Stimulated activated naive CD8-positive, alpha-beta T cell treated with anti-CD3 and anti-CD28 coated beads, Interleukin-15, Interleukin-2, amounts not matched to agents 100 ng/mL and 50 ng/mL, for 24 hours (primary cell): Measurements from ENCODE around the gene IPMK.
"Not testable (repeated sequence)": the region's sequence is repeated elsewhere in the genome, so short reads cannot be mapped to it uniquely, and the experiment has no call there.

Experiments used
- H3K27ac Mint-ChIP-seq: one replicate; pipeline ENCODE4 v1.8.0; 2021; ENCODE audit warnings: mild to moderate bottlenecking, mixed read lengths
- H3K27me3 Mint-ChIP-seq: one replicate; pipeline ENCODE4 v1.8.0; 2021; ENCODE audit warnings: mixed read lengths
- H3K36me3 Mint-ChIP-seq: one replicate; pipeline ENCODE4 v1.8.0; 2021; ENCODE audit warnings: low read depth, mixed read lengths
- H3K4me1 Mint-ChIP-seq: one replicate; pipeline ENCODE4 v1.8.0; 2021; ENCODE audit warnings: low read depth, mixed read lengths
- H3K4me3 Mint-ChIP-seq: one replicate; pipeline ENCODE4 v1.8.0; 2021; ENCODE audit warnings: mild to moderate bottlenecking, mixed read lengths
- H3K9me3 Mint-ChIP-seq: one replicate; pipeline ENCODE4 v1.8.0; 2021; ENCODE audit warnings: mixed read lengths

IPMK gene

GRCh38 chr10:58171146-58171545 is 96.5 kb downstream of the IPMK start:
- Mint-ChIP-seq H3K4me3 (no peak overlapping the region), H3K9me3 (no peaks in the 10 kb centered on the region), H3K27me3 (peaks cover 20% of the 10 kb centered on the region), H3K4me1 (no peaks in the 10 kb centered on the region), H3K27ac (no peak overlapping the region), H3K36me3 (no peaks in the 10 kb centered on the region)

GRCh38 chr10:58164517-58164916 is 103.2 kb downstream of the IPMK start:
- Mint-ChIP-seq H3K27ac (no peak overlapping the region), H3K36me3 (no peaks in the 10 kb centered on the region)

GRCh38 chr10:58158806-58159205 is 108.9 kb downstream of the IPMK start:
- Mint-ChIP-seq H3K4me3 (no peak overlapping the region), H3K36me3 (no peaks in the 10 kb centered on the region), H3K4me1 (no peaks in the 10 kb centered on the region), H3K27ac (no peak overlapping the region), H3K27me3 (peaks cover 11% of the 10 kb centered on the region), H3K9me3 (no peaks in the 10 kb centered on the region)

More at GRCh38 chr10:58164517-58164916, 103.2 kb downstream of the IPMK start:
- Mint-ChIP-seq H3K4me3 (no peak overlapping the region), H3K9me3 (no peaks in the 10 kb centered on the region), H3K4me1 (no peaks in the 10 kb centered on the region), H3K27me3 (peaks cover 19% of the 10 kb centered on the region)

GRCh38 chr10:58157076-58157766 is 110.5 kb downstream of the IPMK start:
- H3K36me3 Mint-ChIP-seq: no peaks in the 10 kb centered on the region
- no peaks in the 10 kb centered on the region for H3K9me3 Mint-ChIP-seq
- no peak overlapping the region for H3K27ac Mint-ChIP-seq
- peaks cover 18% of the 10 kb centered on the region for H3K27me3 Mint-ChIP-seq
- no peaks in the 10 kb centered on the region for H3K4me1 Mint-ChIP-seq
- no peak overlapping the region for H3K4me3 Mint-ChIP-seq

- peaks cover 26% of the 10 kb centered on the region for H3K27me3 Mint-ChIP-seq
- not testable (repeated sequence) for H3K27ac Mint-ChIP-seq, H3K4me1 Mint-ChIP-seq, H3K36me3 Mint-ChIP-seq, H3K4me3 Mint-ChIP-seq, H3K9me3 Mint-ChIP-seq
These were observed 111.8 kb downstream of the IPMK start for GRCh38 chr10:58155941-58156340.

GRCh38 chr10:58153751-58154150 is 113.9 kb downstream of the IPMK start:
- Mint-ChIP-seq H3K9me3 (no peaks in the 10 kb centered on the region), H3K4me1 (no peaks in the 10 kb centered on the region), H3K27ac (no peak overlapping the region), H3K4me3 (no peak overlapping the region), H3K27me3 (peaks cover 26% of the 10 kb centered on the region), H3K36me3 (no peaks in the 10 kb centered on the region)

GRCh38 chr10:58152673-58153263 is 114.9 kb downstream of the IPMK start:
- Mint-ChIP-seq H3K9me3 (no peaks in the 10 kb centered on the region), H3K27me3 (peaks cover 22% of the 10 kb centered on the region), H3K36me3 (no peaks in the 10 kb centered on the region), H3K27ac (no peak overlapping the region), H3K4me1 (no peaks in the 10 kb centered on the region), H3K4me3 (no peak overlapping the region)

- no peak overlapping the region for H3K27ac Mint-ChIP-seq
- no peak overlapping the region for H3K4me3 Mint-ChIP-seq
- H3K4me1 Mint-ChIP-seq: no peaks in the 10 kb centered on the region
- H3K36me3 Mint-ChIP-seq: no peaks in the 10 kb centered on the region
- H3K27me3 Mint-ChIP-seq: peaks cover 24% of the 10 kb centered on the region
- H3K9me3 Mint-ChIP-seq: no peaks in the 10 kb centered on the region
These were observed 117.4 kb downstream of the IPMK start for GRCh38 chr10:58150290-58150689.

GRCh38 chr10:58143944-58144343 is 123.8 kb downstream of the IPMK start:
- peak overlapping the region; percentile 33 for H3K27ac Mint-ChIP-seq
- peaks cover 5% of the 10 kb centered on the region for H3K9me3 Mint-ChIP-seq
- H3K36me3 Mint-ChIP-seq: no peaks in the 10 kb centered on the region
- H3K4me1 Mint-ChIP-seq: peaks cover 13% of the 10 kb centered on the region
- H3K4me3 Mint-ChIP-seq: no peak overlapping the region
- H3K27me3 Mint-ChIP-seq: peaks cover 12% of the 10 kb centered on the region
